Glutamatergic neuron (in vitro differentiated cells): ENCODE measurements around the gene SMIM36. TPM values are rescaled to one million over a fixed set of nuclear protein-coding genes. Genes with fewer than 3 reads are reported as not detected.
A peak's percentile ranks its signal among the peaks of the same experiment; 100 is the strongest.

Experiments
- DNase-seq: peaks from one replicate; pipeline ENCODE4 v3.0.0; 2022
- H3K27ac Mint-ChIP-seq: one replicate; pipeline ENCODE4 v1.8.0; 2020; ENCODE audit warnings: mild to moderate bottlenecking, mixed read lengths, inconsistent platforms; ENCODE audit not compliant: unreplicated experiment
- H3K27me3 Mint-ChIP-seq: one replicate; pipeline ENCODE4 v1.8.0; 2020; ENCODE audit warnings: mild to moderate bottlenecking, moderate library complexity, mixed read lengths, inconsistent platforms; ENCODE audit not compliant: unreplicated experiment
- H3K36me3 Mint-ChIP-seq: one replicate; pipeline ENCODE4 v1.8.0; 2020; ENCODE audit warnings: mild to moderate bottlenecking, mixed read lengths, inconsistent platforms; ENCODE audit not compliant: unreplicated experiment
- H3K4me1 Mint-ChIP-seq: one replicate; pipeline ENCODE4 v1.8.0; 2020; ENCODE audit warnings: mild to moderate bottlenecking, low read depth, mixed read lengths, inconsistent platforms; ENCODE audit not compliant: unreplicated experiment
- H3K4me3 Mint-ChIP-seq: one replicate; pipeline ENCODE4 v1.8.0; 2020; ENCODE audit warnings: mild to moderate bottlenecking, mixed read lengths, inconsistent platforms; ENCODE audit not compliant: unreplicated experiment
- H3K9me3 Mint-ChIP-seq: one replicate; pipeline ENCODE4 v1.8.0; 2020; ENCODE audit warnings: mild to moderate bottlenecking, moderate library complexity, mixed read lengths, inconsistent platforms; ENCODE audit not compliant: unreplicated experiment
- long read RNA-seq: library from polyadenylated mRNA; unstranded; transcript quantifications from one replicate; pipeline ENCODE4 v2.0.0, GENCODE V29; 2020; ENCODE audit not compliant: unreplicated experiment
- total RNA-seq: library from RNA; stranded (reverse); fragmentation: NEBNext Ultra II Directional; extraction: Animal tissue kit (Norgen Biotek cat#: 25700); gene quantifications from one replicate; pipeline ENCODE4 v1.2.1, GENCODE V29; 2021; ENCODE audit not compliant: unreplicated experiment
- TF ChIP-seq, protein P1 (sequence below): fragments of 200-600 bp; sonication (generic); IDR thresholded peaks from one replicate; pipeline ENCODE4 v1.5.0; 2021; ENCODE audit not compliant: partially characterized antibody, unreplicated experiment

The SMIM36 gene
- not detected for total RNA-seq
- long read RNA-seq = 0 reads

- Mint-ChIP-seq H3K4me3 (no peak within 1 kb of the TSS), H3K9me3 (no peaks in the 10 kb centered on the region), H3K4me1 (no peaks in the 10 kb centered on the region), H3K36me3 (no peaks in the 10 kb centered on the region), H3K27me3 (no peaks in the 10 kb centered on the region), H3K27ac (no peak within 1 kb of the TSS)
- TF ChIP-seq, protein P1, sequence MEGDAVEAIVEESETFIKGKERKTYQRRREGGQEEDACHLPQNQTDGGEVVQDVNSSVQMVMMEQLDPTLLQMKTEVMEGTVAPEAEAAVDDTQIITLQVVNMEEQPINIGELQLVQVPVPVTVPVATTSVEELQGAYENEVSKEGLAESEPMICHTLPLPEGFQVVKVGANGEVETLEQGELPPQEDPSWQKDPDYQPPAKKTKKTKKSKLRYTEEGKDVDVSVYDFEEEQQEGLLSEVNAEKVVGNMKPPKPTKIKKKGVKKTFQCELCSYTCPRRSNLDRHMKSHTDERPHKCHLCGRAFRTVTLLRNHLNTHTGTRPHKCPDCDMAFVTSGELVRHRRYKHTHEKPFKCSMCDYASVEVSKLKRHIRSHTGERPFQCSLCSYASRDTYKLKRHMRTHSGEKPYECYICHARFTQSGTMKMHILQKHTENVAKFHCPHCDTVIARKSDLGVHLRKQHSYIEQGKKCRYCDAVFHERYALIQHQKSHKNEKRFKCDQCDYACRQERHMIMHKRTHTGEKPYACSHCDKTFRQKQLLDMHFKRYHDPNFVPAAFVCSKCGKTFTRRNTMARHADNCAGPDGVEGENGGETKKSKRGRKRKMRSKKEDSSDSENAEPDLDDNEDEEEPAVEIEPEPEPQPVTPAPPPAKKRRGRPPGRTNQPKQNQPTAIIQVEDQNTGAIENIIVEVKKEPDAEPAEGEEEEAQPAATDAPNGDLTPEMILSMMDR = no peak
- no peak for DNase-seq
These were observed at the start of gene SMIM36 for GRCh38 chr17:55510986-55511721. TSS of gene SMIM36 (minus strand) at chr17:55511452.

DNA sequence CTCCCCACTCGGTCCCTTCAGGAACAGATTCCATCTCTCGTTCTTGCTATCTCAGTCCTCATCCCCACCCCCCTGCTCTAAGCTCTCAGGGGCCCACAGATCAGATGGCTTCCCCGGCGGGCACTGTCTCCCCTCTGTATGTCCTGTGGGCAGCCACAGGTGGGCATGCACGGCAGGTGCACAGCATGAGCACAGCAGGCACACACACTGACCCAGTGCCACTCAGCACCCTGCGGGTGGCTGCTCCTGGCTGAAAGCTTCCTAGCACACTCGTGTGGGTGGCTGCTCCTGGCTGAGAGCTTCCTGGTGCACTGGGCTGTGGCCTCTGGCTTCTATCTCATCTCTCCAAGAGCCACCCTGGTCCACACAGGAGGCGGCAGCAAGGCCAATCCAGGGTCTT, 44.5 kb upstream of the SMIM36 start:
- Mint-ChIP-seq H3K9me3 (no peaks in the 10 kb centered on the region), H3K36me3 (no peaks in the 10 kb centered on the region), H3K27ac (no peak overlapping the region), H3K4me3 (no peak overlapping the region), H3K27me3 (peaks cover 2% of the 10 kb centered on the region), H3K4me1 (no peaks in the 10 kb centered on the region)
- DNase-seq = no peak
- TF ChIP-seq, protein P1 = no peak

- Mint-ChIP-seq H3K4me3 (no peak overlapping the region), H3K27ac (no peak overlapping the region), H3K27me3 (no peaks in the 10 kb centered on the region), H3K36me3 (no peaks in the 10 kb centered on the region), H3K4me1 (no peaks in the 10 kb centered on the region), H3K9me3 (no peaks in the 10 kb centered on the region)
- DNase-seq = no peak
- TF ChIP-seq, protein P1 = peak; percentile 12
These were observed 37.9 kb upstream of the SMIM36 start for GRCh38 chr17:55549140-55549539.

DNA sequence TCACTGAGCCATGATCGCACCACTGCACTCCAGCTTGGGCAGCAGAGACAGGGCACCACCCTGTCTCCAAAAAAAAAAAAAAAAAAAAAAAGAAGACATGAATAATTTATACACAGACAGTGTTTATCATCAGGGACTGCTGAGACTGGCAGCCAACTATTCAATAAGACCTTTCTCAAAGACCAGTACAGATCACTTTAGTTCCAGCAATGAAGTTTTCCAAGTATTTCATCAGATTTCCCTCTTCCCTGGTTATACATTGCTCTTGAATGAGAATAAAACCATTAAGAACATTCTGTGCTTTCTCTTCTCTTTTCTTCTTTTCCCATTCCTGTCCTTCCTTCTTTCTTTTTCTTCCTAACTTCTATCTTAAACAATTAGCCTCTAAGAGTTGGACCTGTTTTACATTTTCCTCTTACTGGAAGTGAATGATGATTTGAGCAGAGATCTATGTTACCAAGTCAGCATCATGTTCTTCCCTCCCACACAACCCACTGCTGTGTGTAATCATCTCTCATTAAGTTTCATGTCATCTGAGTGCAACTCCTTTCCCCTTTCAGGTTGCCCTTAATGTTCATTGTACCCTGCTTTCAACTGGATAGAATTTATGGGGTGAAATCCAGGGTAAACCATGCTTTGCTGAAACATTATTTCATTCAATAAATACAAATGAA, 35.9 kb upstream of the SMIM36 start:
- H3K9me3 Mint-ChIP-seq = peaks cover 2% of the 10 kb centered on the region
- TF ChIP-seq, protein P1 = no peak
- DNase-seq = no peak
- H3K27me3 Mint-ChIP-seq = no peaks in the 10 kb centered on the region
- no peak overlapping the region for H3K27ac Mint-ChIP-seq
- no peaks in the 10 kb centered on the region for H3K36me3 Mint-ChIP-seq
- no peak overlapping the region for H3K4me3 Mint-ChIP-seq
- H3K4me1 Mint-ChIP-seq = no peaks in the 10 kb centered on the region

- Mint-ChIP-seq H3K4me3 (no peak overlapping the region), H3K36me3 (no peaks in the 10 kb centered on the region), H3K27me3 (no peaks in the 10 kb centered on the region), H3K9me3 (peaks cover 2% of the 10 kb centered on the region), H3K4me1 (no peaks in the 10 kb centered on the region), H3K27ac (no peak overlapping the region)
- no peak for DNase-seq
- TF ChIP-seq, protein P1 = no peak
These were observed 35.2 kb upstream of the SMIM36 start for GRCh38 chr17:55546481-55546880.
